Cardiac muscle cell (in vitro differentiated cells and primary cell): ENCODE data around the gene PRKCB. TPM values are rescaled to one million over a fixed set of nuclear protein-coding genes. Genes with fewer than 3 reads are reported as not detected.

Experiments used
- DNase-seq, 2 donors: peaks; one replicate each; pipeline versions ENCODE4 v3.0.0 to v3.0.0-alpha.2; 2010 to 2017; ENCODE audit warnings: low read depth in 1 of 2, low spot score in 1 of 2
- H3K27ac ChIP-seq: fragments of 200-600 bp; sonication (generic); 2 replicates; pipeline ENCODE4 v1.5.1; 2016
- H3K27me3 ChIP-seq: fragments of 200-600 bp; sonication (generic); 2 replicates; pipeline ENCODE4 v1.6.0; 2016; ENCODE audit warnings: control low read depth
- H3K36me3 ChIP-seq: fragments of 200-600 bp; sonication (generic); 2 replicates; pipeline ENCODE4 v1.5.1; 2016; ENCODE audit warnings: control low read depth
- H3K4me1 ChIP-seq: fragments of 200-600 bp; sonication (generic); 2 replicates; pipeline ENCODE4 v1.8.1; 2017; ENCODE audit warnings: low read depth, mild to moderate bottlenecking, mixed run types
- H3K4me3 ChIP-seq: fragments of 200-600 bp; sonication (generic); 2 replicates; pipeline ENCODE4 v1.5.1; 2016; ENCODE audit warnings: mild to moderate bottlenecking
- H3K9me3 ChIP-seq: fragments of 200-600 bp; sonication (generic); 2 replicates; pipeline ENCODE4 v1.5.1; 2017; ENCODE audit warnings: low read depth, mild to moderate bottlenecking, control low read depth
- CTCF ChIP-seq: IDR thresholded peaks from 2 replicates; pipeline ENCODE4 v1.5.1; 2012; ENCODE audit warnings: low read depth, mild to moderate bottlenecking, low read length
- polyA plus RNA-seq: library from polyadenylated mRNA; unstranded; fragments of >200 nt; fragmentation: Nextera tagmentation; extraction: Ambion mirVana; gene quantifications from 2 replicates; pipeline ENCODE4 v1.2.1, GENCODE V29; 2016
- total RNA-seq: library from RNA; depleted of rRNA; stranded (reverse); fragments of >200 nt; gene quantifications from 2 replicates; pipeline ENCODE4 v1.2.3, GENCODE V29; 2016

The PRKCB gene
- total and polyA plus RNA-seq, 2 experiments from 2014 or later = 0.66 to 1.5 TPM

GRCh38 chr16:23959072-23959751, 123.4 kb downstream of the PRKCB start:
- Histone ChIP-seq H3K4me1 (no peaks in the 10 kb centered on the region), H3K36me3 (no peaks in the 10 kb centered on the region), H3K27me3 (no peaks in the 10 kb centered on the region), H3K27ac (no peak overlapping the region), H3K4me3 (no peak overlapping the region), H3K9me3 (no peaks in the 10 kb centered on the region)
- DNase-seq = no peak
- no peak for TF ChIP-seq CTCF

GRCh38 chr16:23959752-23960072, 123.9 kb downstream of the PRKCB start:
- H3K9me3 ChIP-seq = no peaks in the 10 kb centered on the region
- DNase-seq = no peak
- no peak overlapping the region for H3K4me3 ChIP-seq
- no peaks in the 10 kb centered on the region for H3K4me1 ChIP-seq
- H3K27me3 ChIP-seq = no peaks in the 10 kb centered on the region
- H3K27ac ChIP-seq = no peak overlapping the region
- H3K36me3 ChIP-seq = no peaks in the 10 kb centered on the region
- no peak for TF ChIP-seq CTCF

- no peak overlapping the region for H3K4me3 ChIP-seq
- no peaks in the 10 kb centered on the region for H3K4me1 ChIP-seq
- H3K27ac ChIP-seq = no peak overlapping the region
- no peaks in the 10 kb centered on the region for H3K27me3 ChIP-seq
- DNase-seq = no peak
- no peaks in the 10 kb centered on the region for H3K9me3 ChIP-seq
- H3K36me3 ChIP-seq = no peaks in the 10 kb centered on the region
- TF ChIP-seq CTCF = no peak
Observed at GRCh38 chr16:23960081-23960885, 124.5 kb downstream of the PRKCB start.

GRCh38 chr16:23962001-23962400, 126.2 kb downstream of the PRKCB start:
- no peak for DNase-seq
- no peak overlapping the region for H3K27ac ChIP-seq
- H3K4me1 ChIP-seq = no peaks in the 10 kb centered on the region
- H3K9me3 ChIP-seq = no peaks in the 10 kb centered on the region
- no peak for TF ChIP-seq CTCF
- H3K36me3 ChIP-seq = no peaks in the 10 kb centered on the region
- no peaks in the 10 kb centered on the region for H3K27me3 ChIP-seq
- no peak overlapping the region for H3K4me3 ChIP-seq

- DNase-seq = no peak
- no peaks in the 10 kb centered on the region for H3K27me3 ChIP-seq
- H3K36me3 ChIP-seq = no peaks in the 10 kb centered on the region
- no peak for TF ChIP-seq CTCF
- no peaks in the 10 kb centered on the region for H3K9me3 ChIP-seq
- no peak overlapping the region for H3K27ac ChIP-seq
- no peak overlapping the region for H3K4me3 ChIP-seq
- no peaks in the 10 kb centered on the region for H3K4me1 ChIP-seq
Observed at GRCh38 chr16:23964136-23964535, 128.4 kb downstream of the PRKCB start.
